HG02884 (cell line): Measurements from ENCODE around the gene PMEPA1.

Source experiments
- ATAC-seq: cut with Tn5 transposase; IDR thresholded peaks from one replicate; pipeline ENCODE4 v1.9.1; 2021; ENCODE audit warnings: mild to moderate bottlenecking, moderate library complexity; ENCODE audit not compliant: unreplicated experiment

PMEPA1 gene

DNA sequence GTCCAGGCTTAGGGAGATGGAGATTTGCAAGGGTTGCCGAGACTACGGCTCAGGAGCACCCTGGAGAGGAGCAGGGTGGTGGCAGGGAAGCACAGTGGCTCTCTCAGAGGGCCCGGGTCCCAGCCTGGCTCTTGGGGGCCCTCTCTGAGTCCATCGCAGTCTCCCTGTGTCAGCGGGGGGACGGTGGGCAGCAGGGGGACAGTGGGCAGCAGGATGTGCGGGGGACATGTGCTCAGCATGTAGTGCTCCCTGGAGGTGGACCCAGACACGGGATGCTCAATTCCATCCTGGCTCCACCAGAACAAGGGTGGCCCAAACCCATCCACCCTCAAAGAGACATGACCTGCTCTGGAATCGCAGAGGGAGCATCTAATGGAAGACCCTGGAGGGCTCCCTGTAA is 46.6 kb downstream of the PMEPA1 start:
- ATAC-seq = no peak

DNA sequence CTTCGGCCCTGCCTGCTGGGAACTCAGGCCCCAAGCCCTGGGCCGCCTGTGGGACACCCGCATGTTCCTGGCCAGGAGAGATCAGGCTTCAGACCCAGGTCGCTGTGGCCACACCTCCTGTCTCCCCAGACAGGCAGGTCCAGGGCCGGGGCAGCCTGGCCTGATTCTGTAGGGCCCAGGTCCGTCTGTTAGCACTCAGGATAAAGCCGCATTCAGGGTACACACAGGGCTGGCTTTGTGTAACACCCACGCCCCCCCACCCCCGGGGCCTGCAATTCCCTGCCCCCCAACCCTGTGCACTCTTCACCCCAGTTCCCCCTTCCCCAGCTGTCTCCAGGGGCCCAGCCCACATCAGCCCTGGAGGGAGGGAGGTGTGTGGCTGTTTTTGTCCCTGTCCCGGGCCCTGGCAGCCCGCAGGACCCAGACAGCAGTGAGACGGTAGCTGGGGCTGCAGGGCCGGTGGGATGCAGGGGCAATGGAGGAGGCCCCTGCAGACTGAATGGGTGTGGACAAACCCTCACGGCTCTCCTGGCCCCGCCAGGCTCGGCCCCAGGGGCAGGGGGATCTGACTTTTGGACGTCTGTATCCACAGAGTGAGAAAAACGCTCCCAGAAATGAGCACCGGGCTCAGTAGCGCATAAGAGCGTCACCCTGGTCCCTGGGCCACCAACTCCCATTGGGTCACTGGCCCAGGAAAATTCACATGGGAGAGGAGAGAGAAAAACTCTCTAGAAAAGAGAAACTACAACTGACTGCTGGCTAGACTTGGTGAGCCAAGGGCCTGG is 47.2 kb downstream of the PMEPA1 start:
- no peak for ATAC-seq

DNA sequence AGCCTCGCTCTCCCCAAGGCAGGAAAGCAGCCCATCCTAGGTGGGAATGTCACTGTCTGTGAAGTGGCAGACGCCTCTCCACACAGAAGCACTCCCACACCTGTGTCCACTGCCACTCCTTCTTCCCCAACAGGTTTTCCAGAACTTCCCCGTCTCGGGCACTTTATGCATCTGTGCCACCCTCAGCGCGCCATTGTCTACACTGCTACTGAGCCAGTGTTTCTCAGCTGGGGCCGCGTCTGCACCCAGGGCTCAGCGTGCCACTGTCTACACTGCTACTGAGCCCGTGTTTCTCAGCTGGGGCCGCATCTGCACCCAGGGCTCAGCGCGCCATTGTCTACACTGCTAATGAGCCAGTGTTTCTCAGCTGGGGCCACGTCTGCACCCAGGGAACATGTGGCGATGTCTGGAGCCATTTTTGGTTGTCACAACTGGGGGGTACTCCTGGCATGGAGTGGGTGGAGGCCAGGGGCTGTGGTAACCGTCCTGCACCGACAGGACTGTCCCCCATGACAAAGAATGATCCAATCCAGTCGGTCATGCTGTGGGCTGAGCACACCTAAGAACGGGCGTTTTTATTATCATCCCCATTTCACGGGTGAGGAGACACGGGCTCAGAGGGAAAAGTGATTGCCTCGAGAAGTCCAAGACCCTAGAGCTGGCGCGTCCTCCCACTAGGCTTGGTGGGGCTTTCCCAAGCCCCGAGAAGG is 47.9 kb downstream of the PMEPA1 start:
- ATAC-seq = no peak

DNA sequence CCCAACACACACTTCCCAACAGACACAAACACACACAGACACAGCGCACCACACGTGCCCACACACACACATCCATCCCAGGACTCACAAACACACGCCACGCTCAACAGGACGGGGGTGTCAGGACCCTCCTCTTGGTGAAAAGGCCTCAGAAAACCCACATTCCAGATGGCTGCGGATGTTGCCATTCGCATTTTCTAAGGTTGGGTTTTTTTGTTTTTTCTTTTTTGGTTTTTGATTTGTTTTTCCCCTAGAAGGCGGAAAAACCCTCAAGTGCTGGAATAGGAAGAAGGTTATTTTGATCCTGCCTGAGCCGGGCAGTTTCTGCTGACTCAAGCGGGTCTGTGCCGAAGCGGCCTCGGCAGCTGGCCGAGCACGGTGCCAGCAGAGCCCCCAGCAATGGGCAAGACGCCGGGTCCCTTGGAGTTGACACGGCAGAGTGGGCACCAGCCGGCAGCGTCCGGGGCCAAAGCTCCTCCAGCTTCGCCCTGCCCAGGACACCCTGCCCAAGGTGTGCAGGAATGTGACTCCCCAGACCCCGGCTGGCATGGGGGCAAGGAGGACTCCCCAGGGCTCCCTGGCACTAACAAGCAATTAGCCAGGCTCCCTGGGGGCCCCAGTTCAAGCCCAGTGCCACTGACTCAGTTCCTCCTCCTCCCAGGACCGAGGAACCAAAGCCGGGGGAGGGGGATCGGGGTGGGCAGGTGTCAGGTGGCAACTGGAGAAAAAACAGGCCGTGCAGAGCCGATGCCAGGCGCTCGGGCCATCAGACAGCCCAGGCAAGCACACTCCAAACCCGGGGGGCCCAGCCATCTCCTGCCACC is 48.7 kb downstream of the PMEPA1 start:
- ATAC-seq = no peak

DNA sequence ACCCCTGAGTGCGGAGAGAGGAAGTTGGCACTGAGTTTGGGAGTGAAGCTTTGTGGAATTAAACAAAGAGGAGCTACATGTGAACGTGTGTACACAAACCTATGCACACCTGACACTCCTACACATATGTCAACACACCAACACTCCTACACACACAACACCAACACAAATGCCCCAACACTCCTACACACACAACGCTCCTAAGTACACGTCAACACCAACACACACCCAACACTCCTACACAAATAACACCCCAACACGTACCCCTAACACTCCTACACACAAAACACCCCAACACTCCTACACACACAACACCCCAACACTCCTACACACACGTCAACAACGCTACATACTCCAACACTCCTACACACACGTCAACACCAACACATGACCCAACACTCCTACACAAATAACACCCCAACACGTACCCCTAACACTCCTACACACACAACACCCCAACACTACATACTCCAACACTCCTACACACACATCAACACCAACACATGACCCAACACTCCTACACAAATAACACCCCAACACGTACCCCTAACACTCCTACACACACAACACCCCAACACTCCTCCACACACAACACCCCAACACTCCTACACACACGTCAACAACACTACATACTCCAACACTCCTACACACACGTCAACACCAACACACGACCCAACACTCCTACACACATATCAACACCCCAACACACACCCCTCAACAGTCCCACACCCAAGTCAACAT is 49.5 kb downstream of the PMEPA1 start:
- no peak for ATAC-seq

DNA sequence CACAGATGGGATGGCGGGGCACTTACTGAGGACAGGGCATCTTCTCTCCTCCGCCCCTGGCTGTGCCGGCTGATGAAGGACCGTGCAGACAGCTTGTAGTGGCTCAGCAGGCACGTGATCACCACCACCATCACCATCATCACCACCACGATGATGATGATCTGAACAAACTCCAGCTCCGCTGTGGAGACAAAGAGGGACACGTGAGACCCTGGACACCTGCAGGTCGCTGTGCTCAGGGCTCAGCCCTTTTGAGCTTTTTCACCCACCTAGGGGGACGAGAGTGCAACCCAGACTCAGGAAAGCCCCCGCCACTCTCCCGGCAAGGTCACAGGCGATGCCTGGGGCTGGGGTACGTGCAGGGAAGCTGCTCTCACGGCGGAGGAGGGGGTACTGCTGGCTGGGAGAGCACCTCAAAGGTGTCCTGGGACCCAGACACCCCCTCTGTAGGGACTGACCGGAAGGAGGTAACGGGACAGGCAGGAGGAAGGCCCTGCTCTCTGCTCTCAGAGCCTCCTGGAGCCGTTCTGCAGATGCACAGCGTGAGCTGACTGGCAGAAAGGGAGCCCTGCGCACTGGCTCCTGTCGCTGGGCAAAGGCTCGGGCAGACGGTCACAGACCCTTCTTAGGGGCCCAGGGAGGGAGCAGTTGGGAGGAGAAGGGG is 50.2 kb downstream of the PMEPA1 start:
- ATAC-seq = no peak

DNA sequence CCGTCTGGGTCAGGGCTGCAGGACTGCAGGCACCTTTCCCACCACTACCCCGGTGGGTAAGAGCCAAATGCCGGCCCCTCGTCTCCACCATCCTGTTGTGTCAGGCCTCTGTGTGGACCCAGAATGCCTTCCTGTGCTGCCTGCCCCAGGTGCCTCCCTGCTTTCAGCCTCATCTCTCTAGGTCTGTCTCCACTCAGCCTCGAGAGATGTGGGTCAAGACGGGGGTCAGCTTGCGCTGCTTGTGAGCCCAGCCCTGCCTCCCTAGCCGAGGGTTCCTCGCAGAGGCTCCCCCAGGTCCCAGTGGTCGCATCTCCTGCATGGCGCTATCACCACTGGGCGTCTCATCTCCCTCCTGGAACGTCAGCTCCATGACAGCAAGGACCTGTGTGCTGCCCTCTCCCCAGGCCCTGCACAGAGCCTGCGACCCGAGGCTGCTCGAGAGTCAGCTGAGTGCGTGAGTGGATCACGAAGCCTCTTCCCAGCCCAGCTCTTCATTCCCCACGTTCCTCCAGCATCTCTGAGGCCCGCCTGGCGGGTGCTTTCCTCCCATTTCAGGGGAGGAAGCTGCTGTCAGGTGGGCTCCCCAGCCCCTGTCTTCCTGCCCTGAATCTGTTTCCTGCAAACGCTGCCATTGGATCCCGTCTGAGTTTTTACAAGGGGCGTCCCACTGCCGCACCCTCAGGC is 50.8 kb downstream of the PMEPA1 start:
- no peak for ATAC-seq

DNA sequence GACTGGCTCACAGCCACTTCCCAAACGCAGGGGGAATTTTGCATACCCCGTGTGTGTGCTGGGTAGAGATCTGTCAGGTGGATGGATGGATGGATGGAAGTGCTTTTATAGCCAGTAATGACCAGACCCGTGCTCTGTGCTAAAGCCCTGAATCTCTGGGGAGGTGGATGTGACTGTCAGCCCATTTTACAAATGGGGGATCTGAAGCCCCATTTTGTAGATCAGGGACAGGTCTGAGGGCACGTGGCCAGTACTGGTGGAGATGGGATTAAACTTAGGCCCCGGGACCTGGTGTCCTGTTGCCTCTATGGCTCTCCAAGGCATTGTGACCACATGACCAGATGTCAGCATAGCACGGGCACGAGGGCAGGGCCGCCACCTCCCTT is 51.4 kb downstream of the PMEPA1 start:
- no peak for ATAC-seq

DNA sequence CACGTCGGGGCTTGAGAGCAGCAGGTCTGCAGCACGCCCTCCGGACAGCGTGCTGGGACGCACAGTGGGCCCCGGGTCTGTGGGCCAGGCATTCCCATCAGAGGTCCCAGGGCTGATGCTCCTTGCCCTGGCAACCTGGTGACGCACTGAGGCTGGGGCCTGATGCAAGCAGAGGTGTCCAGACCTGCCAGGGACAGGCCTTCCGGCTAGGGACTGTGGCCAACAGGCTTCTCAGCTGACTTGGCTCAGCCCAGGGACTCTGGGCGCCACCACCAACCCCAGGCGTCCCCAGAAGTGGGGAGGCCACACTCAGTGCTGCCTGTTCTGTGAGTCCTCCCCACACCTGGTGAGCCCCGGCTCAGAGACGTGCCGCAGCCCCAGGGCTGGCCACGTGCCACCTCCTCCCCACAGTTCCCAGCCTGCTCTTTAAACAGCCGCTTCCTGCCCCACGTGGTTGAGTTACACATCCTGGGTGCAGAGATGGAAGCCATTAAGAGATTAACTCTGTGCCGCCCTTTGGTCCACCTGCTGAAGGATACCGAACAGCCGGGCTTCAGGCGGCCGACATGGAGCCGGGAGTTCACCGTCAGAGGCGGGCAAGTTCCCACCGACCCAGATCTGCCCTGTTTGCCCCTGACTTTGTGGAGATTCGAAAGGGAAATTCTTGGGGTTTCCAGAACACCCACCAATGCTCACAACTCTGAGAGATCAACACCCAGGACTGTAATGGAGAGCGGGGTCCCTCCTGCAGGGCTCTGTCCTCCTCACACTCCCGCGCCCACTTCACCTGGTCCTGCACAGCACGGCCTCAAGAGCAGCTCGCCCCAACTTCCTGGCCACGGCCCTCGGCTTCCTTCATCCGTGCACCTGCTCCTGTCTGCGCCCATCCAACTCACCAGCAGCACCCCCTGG is 52.0 kb downstream of the PMEPA1 start:
- no peak for ATAC-seq

DNA sequence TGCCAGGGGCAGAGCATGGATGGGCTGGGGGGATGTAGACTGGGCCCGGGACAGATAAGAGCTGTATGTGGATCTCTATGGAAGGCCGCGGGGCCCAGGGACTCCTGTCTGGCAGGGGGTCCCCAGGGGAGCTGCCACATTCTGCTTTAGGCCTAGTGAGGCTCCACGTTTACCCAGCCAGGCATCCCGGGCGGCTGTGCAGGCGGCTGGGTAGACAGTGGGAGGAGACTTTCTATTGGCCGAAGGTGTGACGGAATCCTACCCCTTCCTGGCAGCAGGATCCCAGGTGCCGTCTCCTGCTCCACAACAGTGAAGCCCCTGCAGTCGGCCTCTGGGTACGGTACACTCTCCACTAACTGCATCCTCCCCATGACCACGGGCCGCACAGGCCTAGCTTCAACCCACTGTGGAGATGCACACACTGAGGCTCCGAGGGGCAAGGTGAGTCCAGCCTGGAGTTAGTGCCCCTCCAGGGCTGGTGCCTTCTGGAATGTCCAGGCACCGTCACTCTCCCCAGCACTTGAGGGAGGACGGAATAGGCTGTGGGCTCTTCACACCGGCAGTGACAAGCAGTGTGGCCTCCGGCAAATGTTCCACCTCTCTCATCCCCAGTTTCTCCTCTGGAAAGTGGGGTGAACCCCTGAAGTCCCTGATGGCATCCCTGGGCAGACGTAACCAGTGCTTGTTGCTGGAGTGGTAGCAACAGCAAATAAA is 52.8 kb downstream of the PMEPA1 start:
- no peak for ATAC-seq

DNA sequence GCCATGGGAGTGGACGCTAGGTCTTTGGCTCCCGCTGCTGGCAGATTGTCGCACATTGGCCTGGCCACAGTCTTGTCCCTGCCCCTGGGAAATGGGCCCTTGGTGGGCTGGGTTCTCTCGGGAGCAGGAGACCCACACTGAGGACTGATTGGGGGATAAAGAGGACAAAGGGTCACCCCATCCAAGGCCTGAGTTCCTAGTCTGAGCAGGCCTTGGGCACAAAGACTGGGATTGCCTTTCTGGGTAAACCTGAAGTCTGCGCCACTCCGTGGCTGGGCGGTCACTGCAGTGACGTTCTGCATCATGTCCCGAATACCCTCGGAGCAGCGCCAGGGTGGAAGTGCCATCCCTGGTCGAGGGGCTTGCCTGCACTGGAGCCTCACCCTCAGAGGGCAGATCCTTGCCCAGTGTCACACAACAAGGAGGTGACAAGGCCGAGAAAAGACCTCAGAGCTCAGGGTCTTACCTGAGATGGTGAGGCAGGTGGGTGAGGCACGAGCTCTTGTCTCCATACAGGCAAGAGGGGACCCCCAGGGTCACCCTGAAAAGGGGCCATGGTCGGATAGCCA is 53.5 kb downstream of the PMEPA1 start:
- no peak for ATAC-seq

DNA sequence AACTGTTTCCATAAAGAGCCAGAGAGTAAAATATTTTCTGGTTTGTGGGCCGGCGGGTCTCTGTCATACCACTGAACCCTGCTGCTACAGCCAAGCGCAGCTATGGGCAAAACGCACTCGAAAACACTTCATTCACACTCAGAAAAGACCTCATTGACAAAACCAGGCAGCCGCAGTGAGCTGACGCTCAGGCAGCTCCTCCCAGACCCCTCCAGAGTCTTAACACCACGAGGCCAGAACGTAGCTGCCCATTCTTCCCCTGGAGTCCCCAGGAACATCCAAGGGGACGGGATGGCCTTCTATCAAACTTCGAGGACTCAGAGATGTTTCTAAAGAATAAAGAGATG is 54.0 kb downstream of the PMEPA1 start:
- no peak for ATAC-seq

DNA sequence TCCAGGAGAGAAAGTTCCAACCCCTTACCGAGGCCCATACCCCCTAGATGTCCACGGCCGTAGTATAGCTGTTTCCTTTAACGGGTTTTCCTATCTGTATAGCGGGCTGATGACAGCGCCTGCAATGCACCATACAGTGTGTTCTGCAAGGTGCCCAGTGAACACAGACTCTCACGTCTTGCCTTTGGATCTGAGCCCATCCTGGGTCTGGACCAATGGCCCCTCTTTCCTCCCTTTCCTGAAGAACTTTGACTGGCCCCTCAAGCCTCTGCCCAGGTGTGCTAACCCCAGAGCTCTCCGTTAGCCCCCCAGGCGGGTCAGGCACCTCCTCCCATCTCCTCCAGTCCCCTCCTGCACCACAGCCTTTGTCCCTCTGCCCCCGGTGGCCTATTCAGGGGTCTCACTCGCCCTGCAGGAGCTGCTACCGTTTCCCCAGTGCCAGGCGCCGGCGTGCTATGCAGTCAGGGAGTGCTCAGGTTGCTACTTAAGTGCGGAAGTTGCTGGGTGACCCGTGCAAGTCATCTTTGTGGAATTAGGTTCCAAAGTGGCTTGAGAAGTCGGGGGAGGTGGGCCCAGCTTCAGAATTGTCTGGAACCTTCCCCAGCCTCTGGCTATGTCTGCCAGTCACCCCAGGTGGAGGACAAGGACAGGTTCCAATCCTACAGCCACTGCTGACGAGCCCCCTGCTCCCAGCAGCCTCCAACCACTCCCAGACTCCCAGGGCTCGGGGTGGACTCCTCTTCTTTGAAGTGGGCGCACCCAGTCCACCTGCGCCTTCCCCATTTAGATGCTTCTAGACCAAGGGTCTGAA is 54.6 kb downstream of the PMEPA1 start:
- no peak for ATAC-seq

DNA sequence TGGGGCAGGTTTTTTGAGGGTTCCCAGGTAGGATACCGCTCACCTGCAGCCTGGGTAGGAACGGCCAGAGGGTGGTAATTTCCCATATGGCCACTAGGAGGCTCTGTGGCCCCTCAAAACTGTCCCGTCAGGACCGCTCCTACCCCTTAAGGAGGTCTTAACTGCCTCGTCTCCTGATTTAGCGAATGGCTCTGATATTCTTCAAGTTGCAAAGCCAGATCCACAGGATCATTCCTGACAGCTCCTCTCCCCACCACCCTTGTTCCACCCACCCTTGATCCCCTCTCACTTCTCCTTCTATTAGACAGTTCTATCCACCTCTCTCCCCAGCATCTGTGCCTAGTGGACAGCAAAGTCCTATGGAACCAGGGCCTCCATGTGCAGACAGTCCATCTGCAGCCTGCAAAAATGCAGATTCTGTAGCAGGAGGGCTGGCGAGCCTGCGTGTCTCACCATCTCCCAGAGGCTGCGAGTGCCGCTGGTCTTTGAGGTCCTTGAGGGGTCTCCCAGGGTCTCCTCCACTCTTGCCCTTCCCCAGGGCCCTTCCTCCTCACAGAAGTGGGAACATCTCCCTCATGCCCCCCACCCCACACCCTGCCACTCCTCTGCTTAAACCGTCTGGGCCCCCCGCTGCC is 55.3 kb downstream of the PMEPA1 start:
- ATAC-seq = no peak

DNA sequence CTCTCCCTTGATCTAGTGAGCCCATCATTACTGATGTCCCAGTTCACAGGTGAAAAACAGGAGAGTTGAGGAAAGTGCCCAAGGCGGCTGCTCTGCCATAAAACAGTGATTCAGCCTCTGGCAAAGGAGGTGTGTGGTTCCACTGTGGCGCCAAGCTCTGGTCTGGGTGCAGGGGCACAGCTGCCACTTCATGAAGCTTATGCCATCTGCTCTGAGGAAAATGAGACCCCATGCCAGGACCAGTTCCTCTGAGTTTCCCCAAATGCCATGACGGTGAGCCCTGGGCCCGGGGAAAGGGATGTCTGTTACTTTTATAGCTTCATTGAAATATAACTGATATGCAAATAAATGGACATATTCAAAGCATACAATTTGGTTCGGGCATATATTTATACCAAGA is 55.9 kb downstream of the PMEPA1 start:
- ATAC-seq = no peak

DNA sequence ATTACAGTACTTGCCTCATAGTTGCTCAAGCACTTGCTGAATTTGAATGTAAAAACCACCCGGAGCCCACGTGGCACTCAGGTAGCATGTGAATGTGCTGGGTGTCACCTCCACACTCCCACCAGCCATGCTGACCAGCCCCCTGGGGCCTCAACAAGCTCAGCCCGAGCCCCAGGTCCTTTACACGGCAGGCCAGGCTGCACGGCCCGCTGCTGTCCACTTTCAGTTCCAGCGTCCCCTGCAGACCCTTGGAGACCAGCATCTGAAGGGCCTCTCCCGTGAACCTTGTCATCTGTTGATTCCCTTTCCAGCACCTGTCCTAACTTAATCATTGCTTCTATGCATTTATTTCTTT is 56.3 kb downstream of the PMEPA1 start:
- ATAC-seq = no peak
